ENCODE measurements around the gene ZNF652.
"Not testable (repeated sequence)": the region's sequence is repeated elsewhere in the genome, so short reads cannot be mapped to it uniquely, and the experiment has no call there.

Gene ZNF652

DNA sequence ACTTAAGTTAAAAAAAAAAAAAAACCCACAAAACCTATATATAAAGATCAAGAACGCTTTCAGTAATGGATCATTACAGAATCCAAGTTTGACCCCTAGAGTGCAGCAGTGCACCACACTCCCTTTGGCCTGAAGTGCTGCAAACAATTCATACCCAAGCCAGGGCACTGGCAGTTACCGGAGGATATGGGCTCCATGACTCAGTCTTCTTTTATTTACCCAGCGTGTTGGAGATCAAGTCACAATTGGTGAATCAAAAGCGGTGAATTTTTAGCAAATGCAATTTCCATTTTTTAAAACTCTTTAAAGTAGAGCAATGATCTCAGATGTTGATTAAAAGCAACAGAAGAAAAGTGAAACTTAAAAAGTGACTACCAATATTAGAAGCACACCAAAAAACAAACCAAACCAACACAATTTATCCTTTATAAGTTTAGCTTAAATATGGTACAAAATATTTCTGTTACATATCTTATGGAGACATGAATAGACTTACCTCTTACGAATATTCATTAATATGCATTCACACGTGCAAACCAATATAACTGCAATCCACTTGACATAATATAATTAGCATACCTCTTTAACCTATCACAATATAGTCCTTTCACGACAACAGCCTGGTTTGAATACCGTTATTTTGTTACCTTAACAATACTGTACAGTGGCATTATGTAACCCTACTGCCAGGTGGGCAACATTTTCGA is 46.3 kb downstream of the ZNF652 start:
- peak; percentile 65 for DNase-seq (ENCODE audit: low spot score)

DNA sequence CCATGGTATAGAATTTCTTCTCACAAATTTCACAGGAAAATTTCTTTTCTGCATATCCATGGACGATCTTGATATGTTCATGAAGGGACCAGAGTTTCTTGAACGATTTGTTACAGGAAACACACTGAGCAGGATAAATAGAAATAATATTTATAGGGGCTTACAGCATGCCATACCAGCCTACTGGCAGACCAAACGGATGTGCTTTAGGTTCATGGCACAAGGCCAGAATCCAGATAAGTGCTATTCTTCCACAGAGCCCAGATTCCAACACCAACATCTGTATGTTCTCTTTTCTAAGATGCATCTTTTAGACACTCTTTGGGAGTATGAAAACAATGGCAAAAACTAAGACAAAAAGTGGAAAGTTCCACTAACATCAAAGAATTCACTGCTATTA is 49.3 kb downstream of the ZNF652 start:
- no peak for DNase-seq (ENCODE audit: low spot score)

DNA sequence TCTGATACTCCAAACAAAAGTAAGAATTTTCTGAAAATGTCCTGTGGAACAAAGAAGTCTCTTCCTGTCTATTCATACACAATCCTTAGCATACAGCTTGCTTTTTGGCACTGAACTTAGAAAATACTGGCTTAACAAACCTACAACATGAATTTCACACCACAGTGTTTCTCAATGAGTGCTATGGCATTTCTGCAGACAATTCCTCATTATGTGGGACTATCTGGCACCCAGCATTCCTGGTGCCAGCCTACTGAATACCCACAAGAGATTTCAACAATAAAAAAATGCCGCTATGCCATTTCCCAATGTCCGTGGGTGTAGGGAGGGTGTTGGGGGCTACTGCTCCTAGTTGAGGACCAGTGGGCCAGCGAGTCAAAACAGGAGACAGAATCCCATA is 62.1 kb downstream of the ZNF652 start:
- no peak for DNase-seq (ENCODE audit: low spot score)

DNA sequence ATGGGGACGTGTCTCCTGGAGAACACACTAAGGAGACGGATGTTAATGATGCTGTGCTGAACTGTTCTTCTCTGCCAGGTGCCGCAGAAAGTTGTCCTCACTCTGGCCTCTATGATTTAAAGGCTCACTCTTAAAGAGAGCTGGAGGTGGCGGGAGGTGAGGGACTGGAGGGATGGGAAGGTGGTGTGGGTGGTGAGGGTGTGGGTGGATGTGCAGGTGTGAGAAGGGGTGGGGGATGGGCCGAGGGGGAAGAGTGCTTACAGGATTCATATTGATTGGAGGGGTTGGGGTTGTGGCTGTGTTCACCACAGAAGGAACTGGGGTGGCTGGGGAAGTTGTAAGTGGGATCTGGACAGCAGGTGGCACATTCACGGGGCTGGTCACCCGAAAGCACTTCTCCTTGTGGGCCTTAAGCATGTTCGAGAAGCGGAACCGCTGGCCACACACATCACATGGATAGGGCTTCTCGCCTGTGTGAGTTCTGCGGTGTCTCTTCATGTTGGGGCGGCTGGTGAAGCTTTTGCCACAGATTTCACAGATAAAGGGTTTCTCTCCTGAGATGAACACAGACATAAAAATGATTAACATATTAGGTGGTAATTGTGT is 63.6 kb downstream of the ZNF652 start:
- DNase-seq (ENCODE audit: low spot score) = no peak

DNA sequence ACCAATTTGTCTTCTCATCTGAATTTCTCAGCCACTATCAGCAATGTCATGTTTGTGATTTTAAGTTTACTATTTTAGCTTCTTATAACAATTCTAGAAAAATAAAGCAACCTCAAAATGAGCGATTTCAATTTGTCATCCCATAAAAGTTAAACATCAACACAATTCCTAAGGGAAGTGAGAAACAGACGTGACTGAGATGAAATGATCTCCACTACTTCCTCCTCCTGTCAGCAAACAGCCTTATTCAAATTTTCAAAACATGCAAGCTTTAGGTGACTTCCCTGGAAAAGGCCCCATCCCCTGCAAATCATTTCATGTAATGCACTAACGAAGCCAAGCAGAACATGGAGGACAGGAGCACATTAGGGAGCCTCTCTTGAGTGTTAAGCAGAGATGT is 64.9 kb downstream of the ZNF652 start:
- no peak for DNase-seq (ENCODE audit: low spot score)

DNA sequence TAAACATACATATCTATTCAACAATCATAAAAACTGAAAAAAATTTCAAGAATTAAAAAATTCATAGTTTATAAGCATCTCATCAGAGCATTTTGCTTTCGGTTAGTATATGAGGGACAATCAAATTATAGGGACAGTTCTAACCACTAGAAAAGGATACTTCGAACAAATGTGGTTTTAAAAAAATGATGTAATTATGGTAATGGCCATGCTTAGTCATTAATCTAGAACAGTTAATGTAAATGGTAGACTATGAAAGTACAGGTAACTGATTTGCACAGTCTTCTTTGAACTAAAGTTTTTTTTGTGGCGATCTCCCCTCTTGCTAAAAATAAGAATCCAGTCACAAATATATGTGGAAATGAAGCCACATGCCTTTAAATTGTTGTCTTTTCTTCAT is 67.9 kb downstream of the ZNF652 start:
- DNase-seq (ENCODE audit: low spot score) = no peak

DNA sequence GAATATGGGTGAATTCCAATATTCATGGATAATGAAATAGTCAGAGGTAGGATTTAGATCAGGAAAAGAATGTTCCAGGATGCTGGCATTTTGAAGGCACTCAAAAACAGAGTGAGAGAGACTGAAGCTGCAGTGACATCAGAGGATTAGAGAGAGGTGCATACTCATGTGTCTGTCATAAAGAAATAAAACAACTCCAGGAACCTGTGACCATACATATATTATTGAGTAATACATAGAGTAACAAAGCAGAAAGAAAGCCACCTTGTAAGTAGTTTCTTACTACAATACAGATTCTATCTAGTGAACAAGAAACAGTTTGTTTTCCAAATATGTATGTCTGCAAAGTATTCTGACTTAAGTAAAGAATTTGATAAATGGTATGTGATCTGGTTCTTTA is 69.1 kb downstream of the ZNF652 start:
- DNase-seq (ENCODE audit: low spot score) = no peak

DNA sequence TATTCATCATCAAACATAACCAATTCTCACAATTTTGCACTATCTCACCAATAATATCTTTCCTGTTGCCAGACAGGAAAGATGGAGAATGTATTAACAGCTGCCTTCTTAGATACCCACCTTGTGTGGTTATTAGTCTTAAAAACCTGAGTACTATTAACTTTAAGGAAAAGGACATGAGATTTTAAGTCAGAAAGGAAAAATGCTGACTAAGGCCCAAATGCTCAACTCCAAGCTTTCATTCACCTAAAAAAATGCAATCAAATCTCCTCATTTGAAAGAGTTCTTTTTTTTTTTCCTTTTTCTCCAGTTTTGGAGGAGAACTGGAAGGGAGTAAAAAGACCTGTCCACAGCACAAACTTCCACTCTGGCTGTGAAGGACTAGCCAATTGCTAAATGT is 70.1 kb downstream of the ZNF652 start:
- no peak for DNase-seq (ENCODE audit: low spot score)

DNA sequence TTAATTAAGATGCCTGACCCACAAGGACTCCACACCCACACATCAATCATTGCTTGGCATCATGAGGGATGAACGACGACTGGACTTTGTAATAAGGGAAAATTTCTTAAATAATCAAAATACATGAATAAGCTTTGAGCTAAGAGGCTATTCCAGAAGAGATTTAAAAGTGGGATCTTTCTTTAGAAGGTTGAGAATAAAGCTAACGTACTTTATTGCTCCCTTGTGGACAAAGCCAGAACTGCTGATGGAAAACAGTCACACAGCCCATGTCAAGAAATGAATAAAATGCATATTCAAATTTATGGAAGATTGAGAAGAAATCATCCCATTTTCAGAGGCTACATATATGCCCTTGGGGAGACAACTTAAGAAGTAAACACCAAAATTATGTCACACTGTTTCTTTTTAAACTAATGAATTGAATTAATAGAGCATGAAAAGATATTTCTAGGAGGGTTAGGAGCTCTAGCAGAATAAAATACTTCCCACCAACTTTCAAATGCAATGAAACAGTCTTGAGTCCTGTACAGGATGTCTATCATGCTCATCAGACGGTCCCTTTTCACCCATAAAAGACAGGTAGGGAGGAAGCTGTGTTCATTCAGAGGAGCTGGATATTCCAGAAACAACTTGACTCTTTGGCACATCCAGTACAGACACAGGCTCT is 71.2 kb downstream of the ZNF652 start:
- no peak for DNase-seq (ENCODE audit: low spot score)

DNA sequence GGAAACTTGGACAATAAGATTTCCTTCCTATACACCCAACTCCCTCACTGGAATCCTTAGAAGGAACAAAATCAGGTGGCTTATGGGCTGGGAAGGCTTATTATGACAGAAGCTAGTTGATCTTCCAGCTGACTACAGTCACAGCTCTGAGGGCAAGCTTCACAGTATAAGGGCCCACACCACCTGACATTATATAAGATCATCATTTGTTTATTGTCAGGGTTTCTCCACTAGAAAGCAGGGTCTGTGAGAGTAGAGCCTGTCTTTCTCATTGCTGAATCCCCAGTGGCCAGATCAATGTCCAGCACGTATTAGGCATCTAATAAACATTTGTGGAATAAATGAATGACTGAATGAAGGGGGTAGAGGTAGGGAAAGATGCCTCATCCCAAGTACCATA is 73.7 kb downstream of the ZNF652 start:
- no peak for DNase-seq (ENCODE audit: low spot score)

DNA sequence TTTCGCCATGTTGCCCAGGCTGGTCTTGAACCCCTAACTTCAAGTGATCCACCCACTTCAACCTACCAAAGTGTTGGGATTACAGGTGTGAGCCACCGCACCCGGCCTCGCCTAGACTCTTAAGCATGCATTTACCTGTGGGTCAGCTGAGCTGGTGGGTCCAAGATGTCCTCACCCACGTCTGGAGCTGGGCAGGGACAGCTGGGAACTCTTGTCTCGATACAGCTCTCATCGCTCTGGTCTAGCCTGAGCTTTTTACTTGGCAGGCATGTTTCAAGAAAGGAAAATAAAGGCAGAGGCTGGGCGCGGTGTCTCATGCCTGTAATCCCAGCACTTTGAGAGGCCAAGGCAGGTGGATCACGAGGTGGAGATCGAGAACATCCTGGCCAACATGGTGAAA is 74.6 kb downstream of the ZNF652 start:
- no peak for DNase-seq (ENCODE audit: low spot score)

DNA sequence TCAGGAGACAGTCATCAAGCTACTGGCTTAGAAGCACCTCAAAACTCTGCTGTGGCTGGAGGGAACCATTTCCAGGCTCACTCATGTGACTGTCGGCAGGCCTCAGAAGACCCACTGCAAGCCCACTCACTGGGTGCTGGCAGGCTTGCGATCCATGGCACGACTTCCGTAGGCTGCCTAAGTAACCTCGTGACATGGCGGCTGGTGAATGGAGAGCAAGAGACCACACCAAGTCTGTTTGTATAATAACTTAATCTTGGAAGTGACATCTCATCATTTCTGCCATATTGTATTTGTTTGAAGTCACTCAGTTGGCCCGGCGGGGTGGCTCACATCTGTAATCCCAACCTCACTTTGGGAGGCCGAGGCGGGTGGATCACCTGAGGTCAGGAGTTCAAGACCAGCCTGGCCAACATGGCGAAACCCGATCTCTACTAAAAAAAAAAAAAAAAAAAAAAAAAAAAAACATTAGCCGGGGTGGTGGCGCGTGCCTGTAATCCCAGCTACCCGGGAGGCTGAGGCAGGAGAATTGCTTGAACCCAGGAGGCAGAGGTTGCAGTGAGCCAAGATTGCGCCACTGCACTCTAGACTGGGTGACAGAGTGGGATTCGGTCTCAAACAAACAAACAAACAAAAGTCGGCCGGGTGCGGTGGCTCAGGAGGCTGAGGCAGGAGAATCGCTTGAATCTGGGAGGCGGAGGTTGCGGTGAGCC is 75.6 kb downstream of the ZNF652 start:
- DNase-seq (ENCODE audit: low spot score) = not testable (repeated sequence)

DNA sequence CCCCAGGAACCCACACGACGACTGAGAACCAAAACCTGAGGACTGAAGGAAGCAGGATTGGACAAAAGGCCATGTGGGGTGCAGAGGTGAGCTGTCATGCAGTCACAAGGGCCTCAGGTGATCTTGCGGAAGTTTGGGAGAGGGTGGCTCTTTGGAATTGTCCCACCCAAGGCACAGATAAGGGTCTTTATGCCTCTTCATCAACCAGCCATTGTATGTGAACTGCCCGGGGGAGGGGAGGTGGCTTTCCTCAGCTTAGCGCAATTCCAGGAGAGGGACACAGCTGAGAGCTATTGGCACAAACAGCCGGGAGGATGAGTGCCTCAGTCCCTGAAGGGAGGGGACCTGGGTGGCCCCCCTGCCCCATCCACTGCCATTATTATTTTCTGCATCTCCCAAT is 76.3 kb downstream of the ZNF652 start:
- no peak for DNase-seq (ENCODE audit: low spot score)

DNA sequence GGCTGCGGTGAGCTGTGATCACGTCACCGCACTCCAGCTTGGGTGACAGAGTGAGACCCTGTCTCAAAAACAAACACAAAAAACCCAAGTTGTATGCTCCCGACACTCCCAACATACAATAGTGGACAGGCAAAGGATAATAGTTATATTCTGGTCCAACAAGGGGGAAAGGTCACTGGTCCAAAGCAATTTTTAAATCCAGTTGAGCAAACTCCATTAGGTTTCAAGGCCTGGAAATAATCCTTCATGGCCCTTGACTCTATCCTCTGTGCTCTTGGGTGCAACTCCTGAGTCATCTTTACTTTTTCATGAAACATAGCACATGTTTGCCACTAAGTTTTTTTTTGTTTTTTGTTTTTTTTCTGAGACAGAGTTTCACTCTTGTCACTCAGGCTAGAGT is 81.1 kb downstream of the ZNF652 start:
- DNase-seq (ENCODE audit: low spot score) = no peak

DNA sequence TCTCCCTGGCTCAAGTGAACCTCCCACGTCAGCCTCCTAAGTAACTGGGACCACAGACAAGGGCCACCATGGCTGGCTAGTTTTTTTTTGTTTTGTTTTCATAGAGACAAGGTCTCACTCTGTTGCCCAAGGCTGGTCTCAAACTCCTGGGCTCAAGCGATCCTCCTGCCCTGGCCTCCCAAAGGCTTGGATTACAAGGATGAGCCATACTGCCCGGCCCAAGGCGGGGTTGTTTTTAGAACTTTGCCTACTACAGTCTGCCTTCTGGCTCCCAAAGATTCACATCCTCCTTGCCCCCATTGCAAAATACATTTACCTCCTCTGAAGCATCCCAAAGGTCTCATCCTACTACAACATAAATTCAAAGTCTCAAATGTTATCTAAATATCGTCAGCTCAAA is 82.0 kb downstream of the ZNF652 start:
- DNase-seq (ENCODE audit: low spot score) = no peak

DNA sequence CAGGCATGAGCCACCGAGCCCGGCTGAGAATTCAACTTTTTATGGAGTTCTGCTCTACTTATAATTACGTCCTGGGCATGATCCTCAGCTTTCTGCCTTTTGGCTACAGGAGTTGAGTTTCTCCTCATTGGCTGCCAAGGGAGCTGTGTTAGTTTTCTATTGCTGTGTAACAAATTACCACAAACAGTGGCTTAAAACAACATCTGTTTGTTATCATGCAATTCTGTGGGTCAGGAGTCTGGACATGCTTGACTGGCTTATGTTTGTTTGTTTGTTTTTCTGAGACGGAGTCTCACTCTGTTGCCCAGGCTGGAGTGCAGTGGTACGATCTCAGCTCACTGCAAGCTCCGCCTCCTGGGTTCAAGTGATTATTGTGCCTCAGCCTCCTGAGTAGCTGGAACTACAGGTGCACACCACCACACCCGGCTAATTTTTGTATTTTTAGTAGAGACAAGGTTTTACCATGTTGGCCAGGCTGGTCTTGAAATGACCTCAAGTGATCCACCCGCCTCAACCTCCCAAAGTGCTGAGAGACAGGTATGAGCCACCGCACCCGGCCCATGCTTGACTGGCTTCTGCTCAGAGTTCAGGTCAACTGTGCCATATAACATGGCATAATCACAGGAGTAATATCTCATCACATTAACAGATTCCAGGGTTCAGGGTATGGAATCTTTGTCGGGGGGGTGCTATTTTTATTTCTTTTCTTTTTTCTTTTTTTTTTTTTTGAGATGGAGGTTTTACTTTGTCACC is 82.6 kb downstream of the ZNF652 start:
- DNase-seq (ENCODE audit: low spot score) = not testable (repeated sequence)

DNA sequence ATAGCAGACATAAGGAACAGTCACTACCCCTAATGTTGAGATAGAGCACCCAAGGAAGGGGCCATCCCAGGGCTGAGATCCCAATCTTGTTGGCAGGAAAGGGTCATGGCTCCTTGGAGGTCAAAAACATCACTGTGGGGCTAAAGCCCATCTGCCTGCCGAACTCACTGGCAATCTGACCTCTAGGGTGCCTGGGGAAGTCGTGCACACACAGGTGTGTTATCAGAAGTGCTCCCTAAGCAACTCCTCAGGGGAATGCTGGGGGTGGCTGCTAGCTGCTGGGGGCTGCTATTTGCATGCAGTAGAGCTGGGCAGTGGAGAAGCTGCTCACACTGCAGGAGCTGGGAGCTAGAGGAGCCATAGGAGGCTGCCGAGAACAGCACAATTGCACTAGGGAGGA is 84.0 kb downstream of the ZNF652 start:
- DNase-seq (ENCODE audit: low spot score) = no peak

DNA sequence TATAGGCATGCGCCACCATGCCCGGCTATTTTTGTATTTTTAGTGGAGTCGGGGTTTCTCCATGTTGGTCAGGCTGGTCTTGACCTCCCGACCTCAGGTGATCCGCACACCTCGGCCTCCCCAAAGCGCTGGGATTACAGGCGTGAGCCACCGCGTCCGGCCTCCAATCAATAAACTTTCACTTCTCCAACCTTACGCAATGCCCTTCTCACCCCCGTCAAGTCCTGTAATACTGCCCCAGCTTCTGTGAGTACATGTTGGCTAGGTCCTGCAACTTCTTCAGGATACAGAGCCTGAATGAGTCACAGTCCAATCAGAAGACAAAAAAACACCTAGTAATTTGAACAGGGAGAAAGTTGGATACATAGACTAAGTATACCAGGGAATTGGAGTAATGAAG is 84.4 kb downstream of the ZNF652 start:
- no peak for DNase-seq (ENCODE audit: low spot score)

DNA sequence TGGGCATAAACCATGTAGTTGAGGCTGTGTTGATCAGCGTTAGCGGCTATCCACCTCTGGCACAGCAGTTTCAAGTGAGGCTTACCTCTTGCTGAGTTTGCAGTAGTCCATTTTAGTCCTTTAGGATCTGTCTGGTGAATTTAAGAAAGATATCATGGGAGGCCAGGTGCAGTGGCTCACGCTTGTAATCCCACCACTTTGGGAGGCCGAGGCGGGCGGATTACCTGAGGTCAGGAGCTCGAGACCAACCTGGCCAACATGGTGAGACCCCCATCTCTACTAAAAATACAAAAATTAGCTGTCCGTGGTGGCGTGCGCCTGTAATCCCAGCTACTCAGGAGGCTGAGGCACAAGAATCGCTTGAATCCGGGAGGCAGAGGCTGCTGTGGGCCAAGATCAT is 86.1 kb downstream of the ZNF652 start:
- DNase-seq (ENCODE audit: low spot score) = not testable (repeated sequence)

DNA sequence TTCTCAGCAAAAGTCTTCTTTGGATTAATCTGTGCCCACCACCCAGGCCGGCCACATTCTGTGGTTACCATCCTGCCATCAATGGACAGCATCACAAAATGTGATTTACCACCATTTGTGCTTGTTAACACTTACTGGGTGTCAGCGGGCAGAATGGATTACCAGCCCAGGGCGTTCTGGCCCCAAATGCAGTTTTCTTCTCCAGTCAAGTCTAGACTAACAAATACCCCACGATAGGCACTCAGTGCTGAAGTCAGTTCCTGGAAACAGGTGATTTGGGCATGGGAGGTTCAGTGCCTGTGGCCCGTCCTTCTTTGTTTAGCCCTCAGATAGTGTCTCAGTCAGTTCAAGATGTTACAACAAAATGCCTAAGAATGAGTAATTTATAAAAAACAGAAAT is 92.7 kb downstream of the ZNF652 start:
- no peak for DNase-seq (ENCODE audit: low spot score)

DNA sequence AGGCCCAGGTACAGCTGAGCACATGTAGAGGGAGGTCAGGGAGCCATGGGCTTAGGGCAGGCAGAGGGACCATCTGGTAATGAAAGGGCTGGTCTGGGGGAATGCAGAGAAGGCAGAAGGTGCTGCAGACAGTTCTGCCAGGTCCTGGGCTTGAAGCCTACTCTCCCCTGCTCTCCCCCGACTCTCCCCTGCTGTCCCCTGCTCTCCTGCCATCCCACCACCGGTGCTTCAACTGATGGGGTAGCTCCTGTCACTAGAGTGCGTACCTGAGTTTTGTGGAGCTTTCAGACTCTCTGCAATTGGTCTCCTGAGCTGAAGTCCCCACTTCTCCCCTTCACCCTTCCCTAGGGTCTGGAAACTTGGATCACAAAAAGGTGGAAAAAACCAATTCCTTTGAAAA is 94.1 kb downstream of the ZNF652 start:
- DNase-seq (ENCODE audit: low spot score) = no peak

DNA sequence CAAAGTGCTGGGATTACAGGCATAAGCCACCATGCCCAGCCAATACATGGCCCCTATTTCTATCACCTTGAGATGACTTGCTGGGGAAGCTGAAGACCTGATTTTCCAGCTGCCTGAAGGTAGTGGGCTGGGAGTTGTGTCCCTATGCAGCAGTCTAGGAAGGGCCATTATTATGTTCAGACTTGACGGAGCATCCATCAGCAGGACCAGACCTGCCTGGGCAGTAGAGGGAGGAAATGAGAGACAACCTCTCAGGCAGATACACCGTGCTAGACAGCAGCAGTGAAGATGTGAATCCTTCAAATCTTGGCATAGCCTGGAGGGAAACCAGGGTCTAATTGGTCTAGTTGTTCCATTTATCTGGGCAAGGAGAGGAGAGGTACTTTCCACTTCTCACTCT is 95.8 kb downstream of the ZNF652 start:
- no peak for DNase-seq (ENCODE audit: low spot score)

All from HuH-7.5 (cell line).